K562 (cell line): ENCODE measurements around the gene ANO8. TPM values are rescaled to one million over a fixed set of nuclear protein-coding genes. Genes with fewer than 3 reads are reported as not detected.

Experiments used
- CREB3L1 ChIP-seq: fragments of 450-650 bp; IDR thresholded peaks from 2 replicates; pipeline ENCODE4 v1.6.1; 2014; ENCODE audit warnings: low read depth, mild to moderate bottlenecking, moderate library complexity, borderline replicate concordance
- GABPA ChIP-seq: fragments of 200-800 bp; sonication (Bioruptor generic); conservative IDR thresholded peaks from 2 replicates; pipeline ENCODE4 v1.6.1; 2016; ENCODE audit warnings: low read depth, missing genetic modification characterization, missing compliant biosample characterization
- GATAD2A ChIP-seq: fragments of 450-650 bp; IDR thresholded peaks from 2 replicates; pipeline ENCODE4 v1.6.1; 2017
- HDAC2 ChIP-seq: fragments of 450-650 bp; IDR thresholded peaks from 2 replicates; pipeline ENCODE4 v1.6.1; 2016; ENCODE audit warnings: mild to moderate bottlenecking
- HDAC3 ChIP-seq: fragments of 450-650 bp; IDR thresholded peaks from 2 replicates; pipeline ENCODE4 v1.6.1; 2018; ENCODE audit warnings: borderline replicate concordance, mild to moderate bottlenecking, moderate library complexity; ENCODE audit not compliant: partially characterized antibody
- HLTF ChIP-seq: fragments of 450-650 bp; IDR thresholded peaks from 2 replicates; pipeline ENCODE4 v1.6.1; 2016
- NRF1 ChIP-seq, 2 experiments: fragments of 450-650 bp; IDR thresholded peaks in 1 of 2; conservative IDR thresholded peaks in 1 of 2; 2 replicates each; pipeline ENCODE4 v1.6.1; 2014; ENCODE audit warnings: mild to moderate bottlenecking in 2 of 2
- RUNX1 ChIP-seq: sonication (generic); IDR thresholded peaks from 2 replicates; pipeline ENCODE4 v1.6.1; 2016; ENCODE audit warnings: antibody characterized with exemption, low read depth
- SMARCA4 ChIP-seq: fragments of 450-650 bp; IDR thresholded peaks from 2 replicates; pipeline ENCODE4 v1.6.1; 2016
- SRSF7 ChIP-seq: fragments of 200-400 bp; formaldehyde crosslinking; optimal IDR thresholded peaks from 2 replicates; pipeline ENCODE3; 2017; ENCODE audit warnings: mild to moderate bottlenecking, low read depth, low read length
- ZNF79 ChIP-seq: fragments of 250-450 bp; sonication (Bioruptor Pico); IDR thresholded peaks from 2 replicates; pipeline ENCODE4 v1.4.0; 2020; ENCODE audit warnings: low read depth, mild to moderate bottlenecking, moderate library complexity
- polyA plus RNA-seq, 8 experiments: library from polyadenylated mRNA; depleted of rRNA in 4 of 8; stranded (reverse) in 5 of 8; unstranded in 3 of 8; fragments of >200 nt; fragmentation: Nextera tagmentation in 2 of 8; fragmentation: Illumina TruSeq in 1 of 8; extraction: Ambion mirVana in 2 of 8; extraction: Trizol in 1 of 8; gene quantifications; 2 replicates each; pipeline versions ENCODE4 v1.2.1 to v1.2.3, GENCODE V29; 2011 to 2014; ENCODE audit warnings: inconsistent platforms in 1 of 8, missing spikeins in 1 of 8
- total RNA-seq, 7 experiments: library from RNA; depleted of rRNA in 6 of 7; stranded (reverse); fragments of >200 nt in 6 of 7; fragmentation: Illumina TruSeq in 2 of 7; extraction: Trizol in 2 of 7; gene quantifications; 2 replicates each; pipeline versions ENCODE4 v1.2.1 to v1.2.3, GENCODE V29; 2011 to 2021; ENCODE audit warnings: low replicate concordance in 1 of 7
- TF ChIP-seq, protein P1 (sequence below): fragments of 450-650 bp; IDR thresholded peaks from 2 replicates; pipeline ENCODE4 v1.7.0; 2016; ENCODE audit warnings: borderline replicate concordance
- TF ChIP-seq, protein P2 (sequence below): fragments of 450-650 bp; IDR thresholded peaks from 2 replicates; pipeline ENCODE4 v1.7.1; 2018; ENCODE audit warnings: mild to moderate bottlenecking, low read depth; ENCODE audit not compliant: partially characterized antibody
- TF ChIP-seq, protein P3 (sequence below), 2 experiments: fragments of 450-650 bp in 1 of 2; sonication (generic) in 1 of 2; formaldehyde crosslinking in 1 of 2; IDR thresholded peaks in 1 of 2; conservative IDR thresholded peaks in 1 of 2; 2 replicates each; pipeline versions ENCODE4 v1.6.1 to v1.8.1; 2016 to 2023; ENCODE audit warnings: mild to moderate bottlenecking in 2 of 2, moderate library complexity in 2 of 2, inconsistent platforms in 1 of 2, missing genetic modification reagents in 1 of 2
- TF ChIP-seq, protein P4 (sequence below): fragments of 250-450 bp; sonication (Bioruptor Pico); IDR thresholded peaks from 2 replicates; pipeline ENCODE4 v1.9.0; 2021; ENCODE audit warnings: mild to moderate bottlenecking

Gene ANO8
- total and polyA plus RNA-seq, 9 of the 15 experiments (the other 6 are each of a cell fraction or from before 2014, with no cell fraction given) = 0.07 to 7.6 (median 2.3) TPM; not detected in 1

- TF ChIP-seq, protein P1, sequence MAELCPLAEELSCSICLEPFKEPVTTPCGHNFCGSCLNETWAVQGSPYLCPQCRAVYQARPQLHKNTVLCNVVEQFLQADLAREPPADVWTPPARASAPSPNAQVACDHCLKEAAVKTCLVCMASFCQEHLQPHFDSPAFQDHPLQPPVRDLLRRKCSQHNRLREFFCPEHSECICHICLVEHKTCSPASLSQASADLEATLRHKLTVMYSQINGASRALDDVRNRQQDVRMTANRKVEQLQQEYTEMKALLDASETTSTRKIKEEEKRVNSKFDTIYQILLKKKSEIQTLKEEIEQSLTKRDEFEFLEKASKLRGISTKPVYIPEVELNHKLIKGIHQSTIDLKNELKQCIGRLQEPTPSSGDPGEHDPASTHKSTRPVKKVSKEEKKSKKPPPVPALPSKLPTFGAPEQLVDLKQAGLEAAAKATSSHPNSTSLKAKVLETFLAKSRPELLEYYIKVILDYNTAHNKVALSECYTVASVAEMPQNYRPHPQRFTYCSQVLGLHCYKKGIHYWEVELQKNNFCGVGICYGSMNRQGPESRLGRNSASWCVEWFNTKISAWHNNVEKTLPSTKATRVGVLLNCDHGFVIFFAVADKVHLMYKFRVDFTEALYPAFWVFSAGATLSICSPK = no peak
- TF ChIP-seq, protein P2, sequence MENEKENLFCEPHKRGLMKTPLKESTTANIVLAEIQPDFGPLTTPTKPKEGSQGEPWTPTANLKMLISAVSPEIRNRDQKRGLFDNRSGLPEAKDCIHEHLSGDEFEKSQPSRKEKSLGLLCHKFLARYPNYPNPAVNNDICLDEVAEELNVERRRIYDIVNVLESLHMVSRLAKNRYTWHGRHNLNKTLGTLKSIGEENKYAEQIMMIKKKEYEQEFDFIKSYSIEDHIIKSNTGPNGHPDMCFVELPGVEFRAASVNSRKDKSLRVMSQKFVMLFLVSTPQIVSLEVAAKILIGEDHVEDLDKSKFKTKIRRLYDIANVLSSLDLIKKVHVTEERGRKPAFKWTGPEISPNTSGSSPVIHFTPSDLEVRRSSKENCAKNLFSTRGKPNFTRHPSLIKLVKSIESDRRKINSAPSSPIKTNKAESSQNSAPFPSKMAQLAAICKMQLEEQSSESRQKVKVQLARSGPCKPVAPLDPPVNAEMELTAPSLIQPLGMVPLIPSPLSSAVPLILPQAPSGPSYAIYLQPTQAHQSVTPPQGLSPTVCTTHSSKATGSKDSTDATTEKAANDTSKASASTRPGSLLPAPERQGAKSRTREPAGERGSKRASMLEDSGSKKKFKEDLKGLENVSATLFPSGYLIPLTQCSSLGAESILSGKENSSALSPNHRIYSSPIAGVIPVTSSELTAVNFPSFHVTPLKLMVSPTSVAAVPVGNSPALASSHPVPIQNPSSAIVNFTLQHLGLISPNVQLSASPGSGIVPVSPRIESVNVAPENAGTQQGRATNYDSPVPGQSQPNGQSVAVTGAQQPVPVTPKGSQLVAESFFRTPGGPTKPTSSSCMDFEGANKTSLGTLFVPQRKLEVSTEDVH = peak; percentile 79
- TF ChIP-seq HLTF = peak; percentile 77; the same call in 1 of the 2 replicates
- TF ChIP-seq CREB3L1 = peak; percentile 83; the same call in 1 of the 2 replicates
- TF ChIP-seq, protein P3, sequence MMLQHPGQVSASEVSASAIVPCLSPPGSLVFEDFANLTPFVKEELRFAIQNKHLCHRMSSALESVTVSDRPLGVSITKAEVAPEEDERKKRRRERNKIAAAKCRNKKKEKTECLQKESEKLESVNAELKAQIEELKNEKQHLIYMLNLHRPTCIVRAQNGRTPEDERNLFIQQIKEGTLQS (IDR thresholded peaks at IDR 0.05) = no peak
- TF ChIP-seq, protein P3 (CRISPR knock-in tag; conservative IDR thresholded peaks at IDR 0.05) = no peak
- TF ChIP-seq GATAD2A = no peak
- TF ChIP-seq HDAC2 = peak; percentile 72
- no peak for TF ChIP-seq RUNX1
- TF ChIP-seq SMARCA4 = no peak
- TF ChIP-seq, protein P4, sequence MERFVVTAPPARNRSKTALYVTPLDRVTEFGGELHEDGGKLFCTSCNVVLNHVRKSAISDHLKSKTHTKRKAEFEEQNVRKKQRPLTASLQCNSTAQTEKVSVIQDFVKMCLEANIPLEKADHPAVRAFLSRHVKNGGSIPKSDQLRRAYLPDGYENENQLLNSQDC (CRISPR knock-in tag) = peak; percentile 63; the same call in 1 of the 2 replicates
- TF ChIP-seq HDAC3 = no peak
- TF ChIP-seq NRF1 (conservative IDR thresholded peaks at IDR 0.05 in 1 of 2, IDR thresholded peaks at IDR 0.05 in 1 of 2) = peak; percentile 70 to 77
- TF ChIP-seq ZNF79 = no peak
- no peak for TF ChIP-seq SRSF7
- no peak; the same call in 1 of the 2 replicates for TF ChIP-seq GABPA (tag)
These were observed at the start of gene ANO8 (continued) for GRCh38 chr19:17334414-17335409.
